Fibroblast of mammary gland (primary cell): Measurements from ENCODE around the gene HS1BP3.

Experiments used
- DNase-seq: peaks from one replicate; pipeline ENCODE4 v3.0.0-alpha.2; 2010; ENCODE audit warnings: low read depth
- H3K4me3 ChIP-seq: 2 replicates; pipeline ENCODE4 v1.5.1; 2011; ENCODE audit warnings: low read depth, mild to moderate bottlenecking, low read length, moderate library complexity; ENCODE audit not compliant: control insufficient read depth
- CTCF ChIP-seq: conservative IDR thresholded peaks from 2 replicates; pipeline ENCODE4 v1.5.1; 2011; ENCODE audit warnings: low read depth, low read length, inconsistent platforms; ENCODE audit not compliant: control insufficient read depth, insufficient read depth

Gene HS1BP3

GRCh38 chr2:20603791-20604190, 47.1 kb downstream of the HS1BP3 start:
- H3K4me3 ChIP-seq = no peak overlapping the region
- no peak for TF ChIP-seq CTCF
- no peak for DNase-seq

- no peak for TF ChIP-seq CTCF
- DNase-seq = no peak
- H3K4me3 ChIP-seq = no peak overlapping the region
These were observed 48.1 kb downstream of the HS1BP3 start for GRCh38 chr2:20602803-20603202.

GRCh38 chr2:20600756-20601325, 50.1 kb downstream of the HS1BP3 start:
- DNase-seq = peak; percentile 59
- TF ChIP-seq CTCF = peak; percentile 47
- no peak overlapping the region for H3K4me3 ChIP-seq

- TF ChIP-seq CTCF = no peak
- no peak overlapping the region for H3K4me3 ChIP-seq
- DNase-seq = no peak
These were observed 50.9 kb downstream of the HS1BP3 start for GRCh38 chr2:20599861-20600461.

- no peak overlapping the region for H3K4me3 ChIP-seq
- no peak for DNase-seq
- no peak for TF ChIP-seq CTCF
These were observed 51.8 kb downstream of the HS1BP3 start for GRCh38 chr2:20599001-20599600.

- no peak overlapping the region for H3K4me3 ChIP-seq
- no peak for DNase-seq
- TF ChIP-seq CTCF = no peak
These were observed 53.1 kb downstream of the HS1BP3 start for GRCh38 chr2:20597860-20598183.
